Dendritic cell treated with granulocyte-macrophage colony-stimulating factor and Interleukin-4, amounts not matched to agents 40 ng/mL and 50 ng/mL, for 4 days (primary cell): ENCODE data around the gene ZNF891.

Source experiments
- H3K27ac Mint-ChIP-seq: one replicate; pipeline ENCODE4 v1.8.0; 2022; ENCODE audit warnings: mild to moderate bottlenecking, mixed read lengths
- H3K27me3 Mint-ChIP-seq: one replicate; pipeline ENCODE4 v1.8.0; 2022; ENCODE audit warnings: mild to moderate bottlenecking, mixed read lengths
- H3K36me3 Mint-ChIP-seq: one replicate; pipeline ENCODE4 v1.8.0; 2022; ENCODE audit warnings: low read depth, mixed read lengths
- H3K4me1 Mint-ChIP-seq: one replicate; pipeline ENCODE4 v1.8.0; 2022; ENCODE audit warnings: low read depth, mixed read lengths
- H3K4me3 Mint-ChIP-seq: one replicate; pipeline ENCODE4 v1.8.0; 2022; ENCODE audit warnings: mild to moderate bottlenecking, moderate library complexity, mixed read lengths
- H3K9me3 Mint-ChIP-seq: one replicate; pipeline ENCODE4 v1.8.0; 2022; ENCODE audit warnings: mixed read lengths
- intact Hi-C: fragments of 100-400 bp; cut with micrococcal nuclease; formaldehyde crosslinking; loops from one replicate; pipeline ENCODE4 v1.15.0; 2022

ZNF891 gene

DNA sequence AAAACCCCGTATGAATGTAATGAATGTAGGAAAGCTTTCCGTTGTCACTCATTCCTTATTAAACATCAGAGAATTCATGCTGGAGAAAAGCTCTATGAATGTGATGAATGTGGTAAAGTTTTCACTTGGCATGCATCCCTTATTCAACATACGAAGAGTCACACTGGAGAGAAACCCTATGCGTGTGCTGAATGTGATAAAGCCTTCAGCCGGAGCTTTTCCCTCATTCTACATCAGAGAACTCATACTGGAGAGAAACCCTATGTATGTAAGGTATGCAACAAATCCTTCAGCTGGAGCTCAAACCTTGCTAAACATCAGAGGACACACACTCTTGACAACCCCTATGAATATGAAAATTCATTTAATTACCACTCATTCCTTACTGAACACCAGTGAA, 23.8 kb downstream of the ZNF891 start:
- H3K9me3 Mint-ChIP-seq: peaks cover 97% of the 10 kb centered on the region
- no peaks in the 10 kb centered on the region for H3K27me3 Mint-ChIP-seq
- intact Hi-C loops: no loop called here
- H3K4me1 Mint-ChIP-seq: no peaks in the 10 kb centered on the region
- H3K36me3 Mint-ChIP-seq: peaks cover 5% of the 10 kb centered on the region
- no peak overlapping the region for H3K27ac Mint-ChIP-seq
- no peak overlapping the region for H3K4me3 Mint-ChIP-seq

DNA sequence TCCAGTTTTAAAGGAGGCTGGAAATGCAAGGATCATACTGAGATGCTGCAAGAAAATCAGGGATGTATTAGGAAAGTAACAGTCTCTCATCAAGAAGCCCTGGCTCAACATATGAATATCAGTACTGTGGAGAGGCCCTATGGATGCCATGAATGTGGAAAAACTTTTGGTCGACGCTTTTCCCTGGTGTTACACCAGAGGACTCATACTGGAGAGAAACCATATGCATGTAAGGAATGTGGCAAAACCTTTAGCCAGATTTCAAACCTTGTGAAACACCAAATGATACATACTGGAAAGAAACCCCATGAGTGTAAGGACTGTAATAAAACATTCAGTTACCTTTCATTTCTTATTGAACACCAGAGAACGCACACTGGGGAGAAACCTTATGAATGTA, 24.5 kb downstream of the ZNF891 start:
- Mint-ChIP-seq H3K36me3 (peaks cover 5% of the 10 kb centered on the region), H3K4me1 (no peaks in the 10 kb centered on the region), H3K27me3 (no peaks in the 10 kb centered on the region), H3K9me3 (peaks cover 97% of the 10 kb centered on the region), H3K4me3 (no peak overlapping the region), H3K27ac (no peak overlapping the region)
- intact Hi-C loops: no loop called here

DNA sequence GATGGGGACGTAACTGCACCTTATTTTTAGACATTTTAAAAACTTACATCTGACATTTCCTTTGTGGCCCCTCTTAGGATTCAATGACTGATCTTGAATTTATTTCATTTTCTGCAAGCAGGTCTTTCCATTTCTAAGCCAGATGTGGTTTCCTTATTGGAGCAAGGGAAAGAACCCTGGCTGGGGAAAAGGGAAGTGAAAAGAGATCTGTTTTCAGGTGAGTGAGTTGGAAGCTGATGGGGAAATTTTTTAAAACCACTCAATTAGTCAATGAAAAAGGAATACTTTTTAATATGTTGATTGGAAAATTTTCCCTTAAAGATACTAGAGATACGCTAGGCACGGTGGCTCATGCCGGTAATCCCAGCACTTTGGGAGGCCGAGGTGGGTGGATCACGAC, 46.7 kb downstream of the ZNF891 start:
- H3K4me1 Mint-ChIP-seq: peaks cover 7% of the 10 kb centered on the region
- no peak overlapping the region for H3K4me3 Mint-ChIP-seq
- H3K27ac Mint-ChIP-seq: no peak overlapping the region
- H3K36me3 Mint-ChIP-seq: no peaks in the 10 kb centered on the region
- no peaks in the 10 kb centered on the region for H3K27me3 Mint-ChIP-seq
- intact Hi-C loops: no loop called here
- H3K9me3 Mint-ChIP-seq: peaks cover 53% of the 10 kb centered on the region

DNA sequence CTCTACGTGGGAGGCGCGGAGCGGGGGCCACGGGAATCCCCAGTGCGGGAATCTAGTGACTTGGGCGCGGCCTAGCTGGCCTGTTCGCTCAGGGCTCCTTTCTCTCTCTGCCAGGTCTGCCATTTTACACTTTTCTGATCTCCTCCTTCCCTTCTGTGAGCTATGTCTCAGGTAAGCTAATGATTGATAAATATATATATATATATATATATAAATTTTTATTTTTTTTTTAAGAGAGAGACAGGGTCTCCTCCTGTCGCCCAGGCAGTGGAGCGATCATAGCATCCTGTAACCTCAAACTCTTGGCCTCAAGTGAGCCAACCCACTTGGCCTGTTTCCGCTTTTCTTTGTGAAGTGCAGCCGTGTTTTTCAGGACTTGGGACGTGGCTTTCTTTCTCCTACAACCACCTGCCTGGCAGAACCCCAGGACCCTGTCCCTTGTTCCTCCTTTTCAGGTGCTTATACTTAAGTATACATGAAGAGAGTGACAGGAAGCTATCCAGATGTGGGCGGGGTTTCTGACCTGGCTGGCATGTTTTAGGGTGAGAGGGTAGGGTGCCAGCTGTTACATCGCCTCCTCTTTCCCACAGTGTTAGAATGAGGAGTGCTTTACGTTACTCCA, 48.8 kb downstream of the ZNF891 start:
- peaks cover 32% of the 10 kb centered on the region for H3K9me3 Mint-ChIP-seq
- H3K27ac Mint-ChIP-seq: no peak overlapping the region
- no peak overlapping the region for H3K4me3 Mint-ChIP-seq
- intact Hi-C loops: no loop called here
- peaks cover 7% of the 10 kb centered on the region for H3K4me1 Mint-ChIP-seq
- peaks cover 8% of the 10 kb centered on the region for H3K36me3 Mint-ChIP-seq
- H3K27me3 Mint-ChIP-seq: no peaks in the 10 kb centered on the region

DNA sequence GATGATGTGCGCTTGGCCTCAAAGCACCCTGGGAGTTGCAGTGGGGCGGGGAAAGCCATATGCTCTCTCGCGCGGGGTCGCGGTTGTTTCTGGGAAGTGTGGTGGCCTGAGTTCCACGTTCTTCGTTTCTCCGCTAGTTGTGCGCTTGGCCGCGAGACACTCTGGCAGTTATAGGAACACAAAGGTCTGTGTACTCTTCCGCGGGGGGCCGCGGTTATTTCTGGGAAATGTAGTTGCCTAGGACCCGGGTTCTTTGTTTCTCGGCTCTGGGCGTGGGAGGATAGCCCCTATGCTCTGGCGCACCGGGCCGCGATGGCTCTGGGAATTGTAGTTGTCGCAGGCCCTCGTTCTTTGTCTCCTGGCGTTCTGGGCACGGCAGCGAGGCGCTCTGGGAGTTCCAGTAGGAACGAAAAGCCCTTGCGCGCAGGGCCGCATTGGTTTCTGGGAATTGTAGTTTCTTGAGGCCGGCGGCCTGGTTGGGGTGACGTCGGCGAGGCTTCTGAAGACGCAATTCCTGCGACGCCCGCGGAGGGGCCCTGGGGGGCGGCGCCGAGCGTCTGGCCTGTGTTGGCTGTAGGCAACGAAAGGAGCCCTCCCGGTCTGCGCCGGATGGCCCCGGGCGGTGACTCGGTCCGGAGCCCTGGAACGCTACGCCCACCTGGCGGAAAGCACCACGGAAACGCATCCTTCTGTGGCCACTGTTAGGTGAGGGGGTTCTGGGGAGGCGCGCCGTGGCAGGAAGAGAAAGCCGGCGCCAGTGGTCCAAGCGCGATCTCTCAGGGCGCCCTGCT, 49.5 kb downstream of the ZNF891 start, which contains the start of gene ZNF140:
Gene ZNF140 (plus strand): TSS at position 556 of the 791 bp plus-strand sequence. CDS start 398 bp downstream, outside the sequence.
- intact Hi-C loops: loop anchor here (1.0 kb wide), 6 partner anchors 43 to 193 kb away; partner anchors contain the start of genes CHFR, ZNF10, ZNF26 and ZNF268
- H3K9me3 Mint-ChIP-seq: peaks cover 29% of the 10 kb centered on the region
- peaks cover 7% of the 10 kb centered on the region for H3K4me1 Mint-ChIP-seq
- H3K4me3 Mint-ChIP-seq: no peak within 1 kb of the TSS
- H3K27me3 Mint-ChIP-seq: no peaks in the 10 kb centered on the region
- H3K27ac Mint-ChIP-seq: no peak within 1 kb of the TSS
- peaks cover 8% of the 10 kb centered on the region for H3K36me3 Mint-ChIP-seq

DNA sequence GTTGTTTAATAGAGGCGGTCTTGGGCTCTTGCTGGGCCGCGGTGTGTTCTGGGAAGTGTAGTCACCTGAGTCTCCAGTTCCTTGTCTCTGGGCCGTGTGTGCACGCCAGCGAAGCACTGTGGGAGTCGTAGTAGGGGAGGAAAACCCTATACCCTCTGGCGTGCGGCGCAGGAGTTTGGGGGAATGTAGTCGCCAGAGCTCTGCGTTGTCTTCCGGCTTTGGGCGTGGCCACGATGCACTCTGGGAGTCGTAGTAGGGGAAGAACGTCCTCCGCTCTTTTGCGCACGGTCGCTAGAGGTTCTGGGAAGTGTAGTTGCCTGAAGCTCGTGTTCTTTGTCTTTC, 50.1 kb downstream of the ZNF891 start:
- Mint-ChIP-seq H3K27me3 (no peaks in the 10 kb centered on the region), H3K27ac (no peak overlapping the region), H3K4me1 (peaks cover 7% of the 10 kb centered on the region), H3K9me3 (peaks cover 24% of the 10 kb centered on the region), H3K36me3 (peaks cover 8% of the 10 kb centered on the region), H3K4me3 (no peak overlapping the region)
- intact Hi-C loops: loop anchor here (1.0 kb wide), 6 partner anchors 43 to 193 kb away; partner anchors contain the start of genes CHFR, ZNF10, ZNF26 and ZNF268

DNA sequence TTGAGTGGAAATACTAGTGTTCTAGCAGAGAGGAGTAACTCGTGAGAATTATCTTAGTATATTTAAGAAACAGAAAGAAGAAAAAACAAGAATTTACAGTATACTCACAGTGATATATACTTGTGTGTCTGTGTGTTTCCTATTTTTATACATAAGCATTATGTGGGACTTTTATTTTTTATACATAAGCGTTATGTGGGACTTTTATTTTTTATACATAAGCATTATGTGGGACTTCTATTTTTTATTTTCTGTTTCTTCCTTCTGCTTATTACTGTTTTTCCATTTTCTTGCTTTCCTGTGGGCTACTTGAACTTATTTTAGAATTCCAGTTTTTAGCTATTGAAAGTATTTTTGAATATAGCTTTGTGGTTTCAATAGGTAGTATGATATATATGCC, 56.2 kb downstream of the ZNF891 start:
- Mint-ChIP-seq H3K27me3 (no peaks in the 10 kb centered on the region), H3K9me3 (peaks cover 32% of the 10 kb centered on the region)

DNA sequence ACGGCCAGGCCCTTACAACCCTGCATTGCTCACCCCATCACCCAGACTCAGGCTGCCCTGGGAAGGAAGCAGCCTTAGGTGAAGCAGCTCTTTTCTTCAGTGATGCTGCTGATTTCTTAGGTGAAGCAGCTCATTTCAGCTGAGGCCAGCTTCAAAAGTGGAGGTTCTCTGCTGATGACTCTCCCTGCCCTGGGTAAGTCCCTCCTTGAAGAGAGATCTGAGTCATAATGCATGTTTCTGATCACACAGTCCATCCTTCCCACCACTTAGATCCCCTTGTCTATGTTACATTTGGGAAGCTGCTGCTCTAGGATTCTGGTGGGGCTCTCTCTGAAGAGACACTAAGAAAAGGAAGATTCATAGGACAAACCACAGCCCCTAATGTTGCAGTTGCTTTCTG, 66.5 kb downstream of the ZNF891 start:
- intact Hi-C loops: loop anchor here (10.0 kb wide), 1 partner anchor 59 kb away; no protein-coding TSS in a partner anchor
- peaks cover 80% of the 10 kb centered on the region for H3K9me3 Mint-ChIP-seq

More for the DNA sequence above, 56.2 kb downstream of the ZNF891 start:
- Mint-ChIP-seq H3K36me3 (peaks cover 8% of the 10 kb centered on the region), H3K4me1 (no peaks in the 10 kb centered on the region), H3K4me3 (no peak overlapping the region), H3K27ac (no peak overlapping the region)
- intact Hi-C loops: no loop called here

DNA sequence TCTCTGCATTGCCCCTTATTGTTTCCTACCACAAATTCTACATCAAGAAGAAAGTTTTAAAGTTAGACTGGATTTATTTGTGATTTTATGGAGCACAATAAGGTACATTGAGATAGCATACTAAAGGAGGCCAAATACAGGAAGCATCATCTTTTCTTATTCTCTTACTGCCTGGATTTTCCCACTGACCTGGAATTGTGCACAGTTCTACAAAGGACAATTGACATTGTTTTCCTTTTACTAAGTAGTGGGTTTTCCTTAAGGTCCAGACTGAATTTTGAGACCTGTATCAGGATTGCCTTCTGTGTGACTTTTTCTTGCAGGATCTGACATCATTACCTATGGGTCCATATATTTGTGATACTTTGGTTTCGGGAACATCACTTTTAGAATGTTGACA, 68.1 kb downstream of the ZNF891 start:
- H3K9me3 Mint-ChIP-seq: peaks cover 82% of the 10 kb centered on the region
- H3K4me3 Mint-ChIP-seq: no peak overlapping the region
- no peaks in the 10 kb centered on the region for H3K4me1 Mint-ChIP-seq
- H3K36me3 Mint-ChIP-seq: peaks cover 21% of the 10 kb centered on the region
- no peak overlapping the region for H3K27ac Mint-ChIP-seq
- intact Hi-C loops: loop anchor here (10.0 kb wide), 1 partner anchor 57 kb away; no protein-coding TSS in a partner anchor
- no peaks in the 10 kb centered on the region for H3K27me3 Mint-ChIP-seq

More for the DNA sequence above, 66.5 kb downstream of the ZNF891 start:
- Mint-ChIP-seq H3K27me3 (no peaks in the 10 kb centered on the region), H3K4me1 (no peaks in the 10 kb centered on the region), H3K36me3 (peaks cover 5% of the 10 kb centered on the region), H3K4me3 (no peak overlapping the region), H3K27ac (no peak overlapping the region)

DNA sequence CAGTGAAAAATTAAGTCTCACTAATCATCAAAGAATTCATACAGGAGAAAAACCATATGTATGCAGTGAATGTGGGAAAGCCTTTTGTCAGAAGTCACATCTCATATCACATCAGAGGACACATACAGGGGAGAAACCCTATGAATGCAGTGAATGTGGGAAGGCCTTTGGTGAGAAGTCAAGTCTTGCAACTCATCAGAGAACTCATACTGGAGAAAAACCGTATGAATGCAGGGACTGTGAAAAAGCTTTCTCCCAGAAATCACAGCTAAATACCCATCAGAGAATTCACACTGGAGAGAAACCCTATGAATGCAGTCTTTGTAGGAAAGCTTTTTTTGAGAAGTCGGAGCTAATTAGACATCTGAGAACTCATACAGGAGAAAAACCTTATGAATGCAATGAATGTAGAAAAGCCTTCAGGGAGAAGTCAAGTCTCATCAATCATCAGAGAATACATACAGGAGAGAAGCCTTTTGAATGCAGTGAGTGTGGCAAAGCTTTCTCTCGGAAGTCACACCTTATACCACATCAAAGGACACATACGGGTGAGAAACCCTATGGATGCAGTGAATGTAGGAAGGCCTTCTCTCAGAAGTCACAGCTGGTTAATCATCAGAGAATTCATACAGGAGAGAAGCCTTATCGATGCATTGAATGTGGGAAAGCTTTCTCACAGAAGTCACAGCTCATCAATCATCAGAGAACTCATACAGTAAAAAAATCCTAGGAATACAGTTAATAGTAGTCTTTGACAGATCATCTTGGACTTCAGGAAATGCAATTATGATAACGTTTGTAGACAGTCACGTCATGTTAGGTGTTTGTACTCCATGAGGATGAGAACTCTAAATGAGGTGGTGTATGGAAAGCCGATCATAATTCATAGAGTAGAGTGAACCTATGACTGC, 71.6 kb downstream of the ZNF891 start:
- Mint-ChIP-seq H3K4me3 (no peak overlapping the region), H3K9me3 (peaks cover 67% of the 10 kb centered on the region), H3K27ac (no peak overlapping the region), H3K27me3 (no peaks in the 10 kb centered on the region), H3K36me3 (peaks cover 43% of the 10 kb centered on the region), H3K4me1 (no peaks in the 10 kb centered on the region)
- intact Hi-C loops: no loop called here

DNA sequence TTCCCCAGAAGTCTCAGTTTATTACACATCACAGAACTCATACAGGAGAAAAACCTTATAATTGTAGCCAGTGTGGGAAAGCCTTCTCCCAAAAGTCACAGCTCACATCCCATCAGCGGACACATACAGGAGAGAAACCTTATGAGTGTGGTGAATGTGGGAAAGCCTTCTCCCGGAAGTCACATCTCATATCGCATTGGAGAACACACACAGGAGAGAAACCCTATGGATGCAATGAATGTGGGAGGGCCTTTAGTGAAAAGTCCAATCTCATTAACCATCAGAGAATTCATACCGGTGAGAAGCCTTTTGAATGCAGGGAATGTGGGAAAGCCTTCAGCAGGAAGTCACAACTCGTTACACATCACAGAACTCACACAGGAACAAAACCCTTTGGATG, 72.6 kb downstream of the ZNF891 start:
- Mint-ChIP-seq H3K4me1 (no peaks in the 10 kb centered on the region), H3K27ac (no peak overlapping the region), H3K27me3 (no peaks in the 10 kb centered on the region), H3K36me3 (peaks cover 53% of the 10 kb centered on the region), H3K9me3 (peaks cover 67% of the 10 kb centered on the region), H3K4me3 (no peak overlapping the region)
- intact Hi-C loops: no loop called here
